ENCODE measurements around the gene IVD. TPM values are rescaled to one million over a fixed set of nuclear protein-coding genes. Genes with fewer than 3 reads are reported as not detected.

Gene IVD
- polyA plus RNA-seq, 1 of the 3 experiments (the other 2 are of a cell fraction) = 54.2 TPM

GRCh38 chr15:40363611-40364010 is 42.0 kb upstream of the IVD start:
- POLR2A ChIA-PET = no interaction called here

More at GRCh38 chr15:40363611-40364010, 42.0 kb upstream of the IVD start:
- H3K79me2 ChIP-seq (ENCODE audit: insufficient read depth) = no peaks in the 10 kb centered on the region
- WGBS (ENCODE audit: low lambda C conversion rate) = 94% methylated on average over 5 of the region's 8 CpGs
- no peak overlapping the region for H2AFZ ChIP-seq (ENCODE audit: low read depth)
- H3K27ac ChIP-seq (ENCODE audit: low read depth in 2 of 2, low read length in 1 of 2) = no peak overlapping the region
- TF ChIP-seq CTCF (IDR thresholded peaks at IDR 0.05) = no peak
- TF ChIP-seq JUND (IDR thresholded peaks at IDR 0.05) = no peak
- no peak for TF ChIP-seq FOSL2 (IDR thresholded peaks at IDR 0.05; ENCODE audit: borderline replicate concordance, low read depth)
- TF ChIP-seq IRF3 (IDR thresholded peaks at IDR 0.05; ENCODE audit: low read depth, low read length) = no peak
- no peak for TF ChIP-seq EZH2phosphoT487 (IDR thresholded peaks at IDR 0.05; ENCODE audit: borderline replicate concordance, low read depth)
- no peak for TF ChIP-seq POLR2AphosphoS5 (IDR thresholded peaks at IDR 0.05; ENCODE audit: low read depth, low read length)
- TF ChIP-seq TEAD4 (IDR thresholded peaks at IDR 0.05; ENCODE audit: borderline replicate concordance, insufficient read depth) = no peak
- TF ChIP-seq ZBTB33 (IDR thresholded peaks at IDR 0.05; ENCODE audit: borderline replicate concordance, low read depth) = no peak
- TF ChIP-seq TAF1 (IDR thresholded peaks at IDR 0.05; ENCODE audit: borderline replicate concordance, low read depth, low read length) = no peak
- TF ChIP-seq RXRA (IDR thresholded peaks at IDR 0.05; ENCODE audit: borderline replicate concordance, low read depth) = no peak
- no peak for TF ChIP-seq USF2 (IDR thresholded peaks at IDR 0.05; ENCODE audit: borderline replicate concordance, low read depth, low read length)
- TF ChIP-seq TCF12 (IDR thresholded peaks at IDR 0.05) = no peak
- no peaks in the 10 kb centered on the region for H3F3A ChIP-seq (replicated peaks; ENCODE audit: insufficient read depth)
- no peak overlapping the region for H3K4me3 ChIP-seq (ENCODE audit: low read depth in 2 of 2, low read length in 1 of 2)
- no peak overlapping the region for H3K9ac ChIP-seq
- peaks cover 0 to 26% of the 10 kb centered on the region in 2 experiments; a peak in 1 of 4 replicates for H3K4me1 ChIP-seq (ENCODE audit: control insufficient read depth in 1 of 2, insufficient read depth in 2 of 2, low read depth in 1 of 2, low read length in 1 of 2)
- DNase-seq = no peak
- H4K20me1 ChIP-seq (ENCODE audit: insufficient read depth) = no peaks in the 10 kb centered on the region
- H3K9me3 ChIP-seq = no peaks in the 10 kb centered on the region
- no peaks in the 10 kb centered on the region for H3K9me2 ChIP-seq
- H3K36me3 ChIP-seq (replicated peaks in 1 of 2; ENCODE audit: control insufficient read depth in 1 of 2, insufficient read depth in 2 of 2, low read length in 1 of 2) = no peaks in the 10 kb centered on the region
- CTCF ChIA-PET = interaction anchor here (1.2 to 70.6 kb wide), 2 partner anchors 10 to 49 kb away, joined by 3 to 2194 read pairs; partner anchors contain the start of genes ANKRD63, CCDC9B, INAFM2 and PLCB2
- H3K4me2 ChIP-seq = no peak overlapping the region
- H3K27me3 ChIP-seq (ENCODE audit: insufficient read depth) = 0 out of 2 replicates have a peak, but pooled peaks cover 11% of the 10 kb centered on the region

Measured in SK-N-SH (cell line).